IMR-90 (cell line): ENCODE data around the gene PAK6. TPM values are rescaled to one million over a fixed set of nuclear protein-coding genes. Genes with fewer than 3 reads are reported as not detected.

ENCODE experiments used
- ATAC-seq: fragments of 200-7000 bp; cut with Tn5 transposase; 2 replicates; pipeline ENCODE4 v1.9.1; 2020; ENCODE audit warnings: low read depth, mild to moderate bottlenecking, moderate library complexity
- BruUV-seq: library from RNA; stranded (reverse); fragments of 400-500 nt; replicated peaks from 2 replicates; lab custom pipeline; 2021; lab: Mats Ljungman, UMichigan
- CTCF ChIA-PET: fragments of 300-600 bp; formaldehyde crosslinking; extraction: SDS; loops from one replicate; lab custom pipeline; 2021; ENCODE audit warnings: antibody characterized with exemption; lab: Yijun Ruan, JAX
- POLR2A ChIA-PET: fragments of 300-600 bp; sonication (Branson Sonifier 250); formaldehyde crosslinking; loops from one replicate; lab custom pipeline; 2022; ENCODE audit warnings: antibody characterized with exemption; ENCODE audit not compliant: unreplicated experiment; lab: Charles Lee
- DNase-seq: peaks from one replicate; pipeline ENCODE4 v3.0.0; 2013
- H2AFZ ChIP-seq: replicated peaks from 2 replicates; pipeline ENCODE3; 2013; ENCODE audit warnings: low read length, mild to moderate bottlenecking; ENCODE audit not compliant: poor library complexity
- H2AK5ac ChIP-seq: 2 replicates; pipeline ENCODE4 v1.6.1; 2013; ENCODE audit warnings: low read depth, low read length, inconsistent platforms
- H2AK9ac ChIP-seq: replicated peaks from 2 replicates; pipeline ENCODE3; 2013; ENCODE audit warnings: mild to moderate bottlenecking, low read depth, low read length, moderate library complexity; ENCODE audit not compliant: poor library complexity
- H2BK120ac ChIP-seq: 2 replicates; pipeline ENCODE4 v1.6.1; 2013; ENCODE audit warnings: low read depth, low read length, inconsistent platforms
- H2BK15ac ChIP-seq: 3 replicates; pipeline ENCODE4 v1.6.1; 2013; ENCODE audit warnings: low read depth, low read length, inconsistent platforms
- H2BK20ac ChIP-seq: 2 replicates; pipeline ENCODE4 v1.6.1; 2013; ENCODE audit warnings: low read depth, mild to moderate bottlenecking, inconsistent platforms, low read length, moderate library complexity
- H2BK5ac ChIP-seq: 2 replicates; pipeline ENCODE4 v1.6.1; 2013; ENCODE audit warnings: mild to moderate bottlenecking, low read depth, low read length, inconsistent platforms; ENCODE audit not compliant: poor library complexity, severe bottlenecking
- H3K14ac ChIP-seq: replicated peaks from 2 replicates; pipeline ENCODE4 v1.6.1; 2013; ENCODE audit warnings: low read depth, low read length, inconsistent platforms
- H3K18ac ChIP-seq: 2 replicates; pipeline ENCODE4 v1.6.1; 2013; ENCODE audit warnings: low read depth, low read length, control low read depth
- H3K23ac ChIP-seq: 2 replicates; pipeline ENCODE4 v1.6.1; 2013; ENCODE audit warnings: low read depth, low read length, inconsistent platforms
- H3K27ac ChIP-seq: 2 replicates; pipeline ENCODE4 v1.5.1; 2013; ENCODE audit warnings: mild to moderate bottlenecking, control low read depth, low read length; ENCODE audit not compliant: insufficient read depth
- H3K27me3 ChIP-seq: 2 replicates; pipeline ENCODE4 v1.6.1; 2013; ENCODE audit warnings: low read length; ENCODE audit not compliant: control insufficient read depth, insufficient read depth
- H3K36me3 ChIP-seq: 2 replicates; pipeline ENCODE4 v1.6.1; 2013; ENCODE audit warnings: low read length, mixed read lengths; ENCODE audit not compliant: control insufficient read depth, insufficient read depth
- H3K4ac ChIP-seq: 2 replicates; pipeline ENCODE4 v1.6.1; 2013; ENCODE audit warnings: low read depth, low read length, inconsistent platforms
- H3K4me1 ChIP-seq: 2 replicates; pipeline ENCODE4 v1.6.1; 2013; ENCODE audit warnings: low read length, mixed read lengths; ENCODE audit not compliant: control insufficient read depth, insufficient read depth
- H3K4me2 ChIP-seq: 2 replicates; pipeline ENCODE4 v1.6.1; 2013; ENCODE audit warnings: low read depth, mild to moderate bottlenecking, control low read depth, low read length, moderate library complexity
- H3K4me3 ChIP-seq: 2 replicates; pipeline ENCODE4 v1.5.1; 2013; ENCODE audit warnings: low read depth, mild to moderate bottlenecking, control low read depth, low read length, moderate library complexity; ENCODE audit not compliant: insufficient read depth
- H3K56ac ChIP-seq: 2 replicates; pipeline ENCODE4 v1.6.1; 2013; ENCODE audit warnings: low read length, inconsistent platforms; ENCODE audit not compliant: insufficient read depth; ENCODE audit errors: extremely low read depth
- H3K79me1 ChIP-seq, 2 experiments: 2 replicates each; pipeline ENCODE4 v1.6.1; 2013; ENCODE audit warnings: low read length in 2 of 2, inconsistent platforms in 1 of 2, low read depth in 1 of 2
- H3K9ac ChIP-seq: 2 replicates; pipeline ENCODE4 v1.6.1; 2013; ENCODE audit warnings: low read depth, low read length, control low read depth
- H3K9me1 ChIP-seq: 2 replicates; pipeline ENCODE4 v1.6.1; 2013; ENCODE audit warnings: low read length, inconsistent platforms; ENCODE audit not compliant: insufficient read depth
- H3K9me3 ChIP-seq: 2 replicates; pipeline ENCODE4 v1.6.1; 2013; ENCODE audit warnings: low read length; ENCODE audit not compliant: control insufficient read depth, insufficient read depth
- H4K20me1 ChIP-seq: 2 replicates; pipeline ENCODE4 v1.6.1; 2013; ENCODE audit warnings: low read length, inconsistent platforms; ENCODE audit not compliant: insufficient read depth
- H4K5ac ChIP-seq: 2 replicates; pipeline ENCODE4 v1.6.1; 2013; ENCODE audit warnings: mild to moderate bottlenecking, low read depth, low read length, control low read depth
- H4K8ac ChIP-seq, 2 experiments: 2 replicates each; pipeline ENCODE4 v1.6.1; 2013; ENCODE audit warnings: low read depth in 2 of 2, low read length in 2 of 2, control low read depth in 1 of 2, inconsistent platforms in 1 of 2
- H4K91ac ChIP-seq: 2 replicates; pipeline ENCODE4 v1.6.1; 2013; ENCODE audit warnings: low read depth, low read length, inconsistent platforms; ENCODE audit not compliant: insufficient read depth
- CEBPB ChIP-seq: IDR thresholded peaks from 2 replicates; pipeline ENCODE4 v1.6.1; 2012; ENCODE audit warnings: low read depth, low read length, improper control_type of control experiment
- CHD1 ChIP-seq: IDR thresholded peaks from 2 replicates; pipeline ENCODE4 v1.6.1; 2012; ENCODE audit warnings: low read depth, low read length, improper control_type of control experiment
- FOS ChIP-seq: fragments of 150-350 bp; IDR thresholded peaks from 2 replicates; pipeline ENCODE4 v1.6.1; 2016; ENCODE audit warnings: low read depth, low read length
- MAFK ChIP-seq: IDR thresholded peaks from 2 replicates; pipeline ENCODE4 v1.6.1; 2012; ENCODE audit warnings: low read depth, low read length, improper control_type of control experiment
- MAZ ChIP-seq: IDR thresholded peaks from 2 replicates; pipeline ENCODE4 v1.6.1; 2012; ENCODE audit warnings: low read depth, mild to moderate bottlenecking, low read length, improper control_type of control experiment, moderate library complexity, borderline replicate concordance
- MXI1 ChIP-seq: IDR thresholded peaks from 2 replicates; pipeline ENCODE4 v1.6.1; 2012; ENCODE audit warnings: low read depth, mild to moderate bottlenecking, low read length, moderate library complexity, borderline replicate concordance
- NFE2L2 ChIP-seq: fragments of 150-350 bp; IDR thresholded peaks from 2 replicates; pipeline ENCODE4 v1.6.1; 2016; ENCODE audit warnings: low read depth, mild to moderate bottlenecking, low read length
- RAD21 ChIP-seq: IDR thresholded peaks from 2 replicates; pipeline ENCODE4 v1.6.1; 2012; ENCODE audit warnings: low read length, improper control_type of control experiment
- RCOR1 ChIP-seq: IDR thresholded peaks from 2 replicates; pipeline ENCODE4 v1.6.1; 2012; ENCODE audit warnings: mild to moderate bottlenecking, low read length, improper control_type of control experiment; ENCODE audit not compliant: insufficient replicate concordance
- RFX5 ChIP-seq: IDR thresholded peaks from 2 replicates; pipeline ENCODE4 v1.8.0; 2012; ENCODE audit warnings: low read depth, mild to moderate bottlenecking, low read length, moderate library complexity
- WGBS, 2 experiments: methylation state at CpG; one replicate each; pipeline versions ENCODE4 v1.1.5 to v1.1.7; 2013; ENCODE audit warnings: missing lambda C conversion rate in 2 of 2; ENCODE audit not compliant: insufficient read length in 1 of 2; ENCODE audit errors: extremely low coverage in 2 of 2; 5-methylcytosine and 5-hydroxymethylcytosine counted together
- dilution Hi-C: fragments of 300-500 bp; cut with HindIII; formaldehyde crosslinking; loops from one replicate; pipeline ENCODE4 v1.14.3; 2018; ENCODE audit warnings: low sequenced_read_pairs; ENCODE audit not compliant: unreplicated experiment
- in situ Hi-C: fragments of 300-500 bp; cut with MboI; formaldehyde crosslinking; loops from 3 replicates; pipeline ENCODE4 v1.14.3; 2019; ENCODE audit warnings: low sequenced_read_pairs, inconsistent platforms, mixed read lengths
- intact Hi-C: fragments of 100-400 bp; cut with micrococcal nuclease; formaldehyde crosslinking; loops from 2 replicates; pipeline ENCODE4 v1.10.0; 2022
- polyA plus RNA-seq, 3 experiments: library from polyadenylated mRNA; depleted of rRNA; stranded (reverse); fragments of >200 nt; gene quantifications; 2 replicates each; pipeline ENCODE4 v1.2.3, GENCODE V29; 2012; ENCODE audit warnings: low replicate concordance in 1 of 3
- total RNA-seq: library from RNA; depleted of rRNA; stranded (reverse); fragments of >200 nt; gene quantifications from 2 replicates; pipeline ENCODE4 v1.2.3, GENCODE V29; 2012
- TF ChIP-seq, protein P1 (sequence below): fragments of 150-350 bp; IDR thresholded peaks from 2 replicates; pipeline ENCODE4 v1.6.1; 2016; ENCODE audit warnings: low read depth, mild to moderate bottlenecking, low read length, moderate library complexity, borderline replicate concordance
- TF ChIP-seq, protein P2 (sequence below): conservative IDR thresholded peaks from 2 replicates; pipeline ENCODE4 v1.5.1; 2012; ENCODE audit warnings: mild to moderate bottlenecking, low read depth, low read length, improper control_type of control experiment

Gene PAK6
- total and polyA plus RNA-seq, 2 of the 4 experiments (the other 2 are of a cell fraction) = 0.21 TPM; not detected in 1

DNA sequence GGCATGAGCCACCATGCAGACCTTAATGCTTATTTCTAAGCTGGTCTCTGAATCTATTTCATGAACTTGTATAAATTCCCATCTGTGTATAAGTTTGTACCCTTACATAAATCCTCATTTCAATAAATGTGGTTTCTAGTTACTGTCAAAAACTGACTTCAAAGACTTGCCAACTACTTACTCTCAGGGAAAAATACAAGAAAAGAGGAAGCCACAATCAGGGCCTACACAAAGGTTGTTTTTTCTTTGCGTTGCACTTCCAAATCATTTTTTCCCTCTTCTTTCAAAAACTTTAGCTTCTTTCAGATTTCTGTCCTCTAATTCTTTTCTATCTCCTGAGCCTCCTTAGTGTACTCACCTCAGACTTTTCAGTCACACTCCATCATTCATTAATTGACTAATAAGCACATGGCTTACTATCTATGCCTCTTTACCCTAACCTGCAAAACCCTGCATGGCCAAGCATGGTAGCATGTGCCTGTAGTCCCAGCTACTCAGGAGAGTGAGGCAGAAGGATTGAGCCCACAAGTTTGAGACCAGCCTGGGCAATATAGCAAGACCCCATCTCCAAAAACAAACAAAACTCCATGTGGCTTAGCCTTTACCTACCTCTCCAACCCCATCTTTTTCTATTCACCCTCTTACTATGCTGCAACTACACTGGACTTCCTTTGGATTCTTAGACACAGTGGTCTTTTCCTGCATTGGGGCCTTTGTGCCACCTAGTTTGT is 40.3 kb upstream of the PAK6 start:
- DNase-seq = no peak
- Histone ChIP-seq H3K56ac (no peak overlapping the region), H2AFZ (no peak overlapping the region), H3K27me3 (no peaks in the 10 kb centered on the region), H2BK5ac (no peak overlapping the region), H3K9me1 (no peaks in the 10 kb centered on the region), H3K9me3 (no peaks in the 10 kb centered on the region), H3K4me1 (no peaks in the 10 kb centered on the region), H2BK20ac (no peak overlapping the region), H3K14ac (no peak overlapping the region), H4K5ac (no peak overlapping the region), H2BK15ac (no peak overlapping the region), H3K4me3 (no peak overlapping the region), H2AK5ac (no peak overlapping the region), H3K23ac (no peak overlapping the region), H4K20me1 (no peaks in the 10 kb centered on the region), H3K79me1 (peaks cover 3 to 13% of the 10 kb centered on the region in 2 experiments; a peak in 2 of 4 replicates), H3K4ac (no peak overlapping the region), H3K18ac (no peak overlapping the region), H4K8ac (no peak overlapping the region), H2BK120ac (no peak overlapping the region), H3K9ac (no peak overlapping the region), H4K91ac (no peak overlapping the region), H3K4me2 (no peak overlapping the region), H3K27ac (no peak overlapping the region), H2AK9ac (no peak overlapping the region), H3K36me3 (no peaks in the 10 kb centered on the region; the same call in 1 of the 2 replicates)
- intact Hi-C loops = no loop called here
- WGBS, 2 experiments = no CpG with 5 or more reads among the region's 1 CpG
- no peak for ATAC-seq
- ChIA-PET CTCF (interaction anchor here (0.7 to 0.8 kb wide), 3 partner anchors 19 to 94 kb away, joined by 3 read pairs; no protein-coding TSS in a partner anchor), POLR2A (no interaction called here)
- BruUV-seq = no TSS peak
- dilution Hi-C loops = no loop called here
- in situ Hi-C loops = no loop called here
- TF ChIP-seq CHD1 (no peak), RFX5 (no peak), NFE2L2 (no peak), RCOR1 (no peak), MXI1 (no peak), MAZ (no peak), RAD21 (no peak), MAFK (no peak), FOS (no peak), CEBPB (no peak)
- TF ChIP-seq, protein P1, sequence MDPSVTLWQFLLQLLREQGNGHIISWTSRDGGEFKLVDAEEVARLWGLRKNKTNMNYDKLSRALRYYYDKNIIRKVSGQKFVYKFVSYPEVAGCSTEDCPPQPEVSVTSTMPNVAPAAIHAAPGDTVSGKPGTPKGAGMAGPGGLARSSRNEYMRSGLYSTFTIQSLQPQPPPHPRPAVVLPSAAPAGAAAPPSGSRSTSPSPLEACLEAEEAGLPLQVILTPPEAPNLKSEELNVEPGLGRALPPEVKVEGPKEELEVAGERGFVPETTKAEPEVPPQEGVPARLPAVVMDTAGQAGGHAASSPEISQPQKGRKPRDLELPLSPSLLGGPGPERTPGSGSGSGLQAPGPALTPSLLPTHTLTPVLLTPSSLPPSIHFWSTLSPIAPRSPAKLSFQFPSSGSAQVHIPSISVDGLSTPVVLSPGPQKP = no peak
- TF ChIP-seq, protein P2, sequence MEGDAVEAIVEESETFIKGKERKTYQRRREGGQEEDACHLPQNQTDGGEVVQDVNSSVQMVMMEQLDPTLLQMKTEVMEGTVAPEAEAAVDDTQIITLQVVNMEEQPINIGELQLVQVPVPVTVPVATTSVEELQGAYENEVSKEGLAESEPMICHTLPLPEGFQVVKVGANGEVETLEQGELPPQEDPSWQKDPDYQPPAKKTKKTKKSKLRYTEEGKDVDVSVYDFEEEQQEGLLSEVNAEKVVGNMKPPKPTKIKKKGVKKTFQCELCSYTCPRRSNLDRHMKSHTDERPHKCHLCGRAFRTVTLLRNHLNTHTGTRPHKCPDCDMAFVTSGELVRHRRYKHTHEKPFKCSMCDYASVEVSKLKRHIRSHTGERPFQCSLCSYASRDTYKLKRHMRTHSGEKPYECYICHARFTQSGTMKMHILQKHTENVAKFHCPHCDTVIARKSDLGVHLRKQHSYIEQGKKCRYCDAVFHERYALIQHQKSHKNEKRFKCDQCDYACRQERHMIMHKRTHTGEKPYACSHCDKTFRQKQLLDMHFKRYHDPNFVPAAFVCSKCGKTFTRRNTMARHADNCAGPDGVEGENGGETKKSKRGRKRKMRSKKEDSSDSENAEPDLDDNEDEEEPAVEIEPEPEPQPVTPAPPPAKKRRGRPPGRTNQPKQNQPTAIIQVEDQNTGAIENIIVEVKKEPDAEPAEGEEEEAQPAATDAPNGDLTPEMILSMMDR = no peak
